Measurements from ENCODE around the gene GALNTL6.

GRCh38 chr4:172305698-172306097, 492.5 kb downstream of the GALNTL6 start:
- TF ChIP-seq CTCF (IDR thresholded peaks at IDR 0.05; ENCODE audit: extremely low read depth in 1 of 2, insufficient read depth in 1 of 2, low read depth in 1 of 2, low read length in 2 of 2), result no peak
- TF ChIP-seq GATA2 (IDR thresholded peaks at IDR 0.05; ENCODE audit: insufficient read depth, insufficient read length, low read depth, low read length), result no peak
- no peak for TF ChIP-seq POLR2A (IDR thresholded peaks at IDR 0.05; ENCODE audit: low read depth, low read length)
- no peak for TF ChIP-seq MAX (IDR thresholded peaks at IDR 0.05; ENCODE audit: insufficient read depth, insufficient read length)
- no peak for TF ChIP-seq POLR2AphosphoS5 (IDR thresholded peaks at IDR 0.05; ENCODE audit: insufficient read depth, low read depth, low read length)

Measured in endothelial cell of umbilical vein (primary cell).